Measurements from ENCODE around the gene RAB3B. TPM values are rescaled to one million over a fixed set of nuclear protein-coding genes. Genes with fewer than 3 reads are reported as not detected.
A peak's percentile ranks its signal among the peaks of the same experiment; 100 is the strongest.

Gene RAB3B
- total and polyA plus RNA-seq, 9 of the 15 experiments (the other 6 are each of a cell fraction or from before 2014, with no cell fraction given): 0.07 to 0.47 (median 0.27) TPM

GRCh38 chr1:51908499-51908898 is 82.0 kb downstream of the RAB3B start (continued):
- TF ChIP-seq YY1 (IDR thresholded peaks at IDR 0.05; ENCODE audit: borderline replicate concordance in 1 of 3, control insufficient read depth in 1 of 3, extremely low read depth in 1 of 3, insufficient read depth in 3 of 3, insufficient read length in 1 of 3, insufficient replicate concordance in 2 of 3, low read depth in 1 of 3, low read length in 2 of 3): no peak

GRCh38 chr1:51907079-51907702 is 83.3 kb downstream of the RAB3B start:
- Histone ChIP-seq H2AFZ (ENCODE audit: low read depth, low read length) (no peak overlapping the region), H3K27ac (ENCODE audit: extremely low read depth, low read depth, low read length) (no peak overlapping the region), H3K36me3 (ENCODE audit: control insufficient read depth, insufficient read depth, low read length) (no peaks in the 10 kb centered on the region), H3K4me1 (replicated peaks in 1 of 2; ENCODE audit: control insufficient read depth in 2 of 2, insufficient read depth in 2 of 2, low read length in 2 of 2) (no peaks in the 10 kb centered on the region), H3K4me2 (ENCODE audit: insufficient read depth, low read length) (no peak overlapping the region), H3K9ac (ENCODE audit: insufficient read depth in 1 of 2, low read depth in 2 of 2, low read length in 2 of 2) (no peak overlapping the region), H3K9me1 (ENCODE audit: control insufficient read depth, insufficient read depth, low read length) (no peaks in the 10 kb centered on the region), H4K20me1 (replicated peaks; ENCODE audit: control insufficient read depth, insufficient read depth, low read length) (no peaks in the 10 kb centered on the region), H3K79me2 (ENCODE audit: control insufficient read depth, insufficient read depth, low read length) (no peaks in the 10 kb centered on the region), H3K9me3 (replicated peaks; ENCODE audit: control insufficient read depth, insufficient read depth, low read depth, low read length) (0 out of 2 replicates have a peak, but pooled peaks cover 4% of the 10 kb centered on the region), H3K27me3 (ENCODE audit: control insufficient read depth in 2 of 2, insufficient read depth in 2 of 2, low read length in 2 of 2) (peaks cover 13 to 24% of the 10 kb centered on the region in 2 experiments), H3K4me3 (no peak overlapping the region)
- WGBS (ENCODE audit: insufficient coverage, low coverage, missing lambda C conversion rate): 6% methylated on average over 4 of the region's 4 CpGs
- intact Hi-C loops (cut with micrococcal nuclease): no loop called here
- FAIRE-seq: no peak
- no peak for DNase-seq (ENCODE audit: extremely low read depth in 1 of 4, low spot score in 3 of 4)
- BruUV-seq (replicated peaks): no TSS peak
- ATAC-seq: no peak
- ChIA-PET CTCF (ENCODE audit: low intra/inter-chr PET ratio) (no interaction called here), POLR2A (no interaction called here)
- in situ Hi-C loops (cut with MboI): no loop called here
- TF ChIP-seq NFE2 (IDR thresholded peaks at IDR 0.05; ENCODE audit: low read depth) (no peak), ZNF239 (CRISPR knock-in tag; IDR thresholded peaks at IDR 0.05) (no peak), SMC3 (conservative IDR thresholded peaks at IDR 0.05; ENCODE audit: insufficient read depth, low read depth, low read length) (no peak), MXD1 (CRISPR knock-in tag; IDR thresholded peaks at IDR 0.05; ENCODE audit: borderline replicate concordance, poor library complexity, severe bottlenecking) (no peak), ZNF592 (IDR thresholded peaks at IDR 0.05) (no peak), GABPA (tag; conservative IDR thresholded peaks at IDR 0.05; ENCODE audit: low read depth) (no peak), GTF2A2 (tag; IDR thresholded peaks at IDR 0.05) (no peak), TFAP4 (CRISPR knock-in tag; IDR thresholded peaks at IDR 0.05; ENCODE audit: borderline replicate concordance) (no peak), ATF3 (IDR thresholded peaks at IDR 0.05) (0 out of 2 replicates have a peak, but pooled peaks have one; percentile 43), ATF3 (CRISPR knock-in tag; conservative IDR thresholded peaks at IDR 0.05) (no peak), ZNF785 (CRISPR knock-in tag; IDR thresholded peaks at IDR 0.05) (no peak)
